B cell (primary cell): ENCODE data around the gene SRSF6. TPM values are rescaled to one million over a fixed set of nuclear protein-coding genes. Genes with fewer than 3 reads are reported as not detected.
A peak's percentile ranks its signal among the peaks of the same experiment; 100 is the strongest.

Experiments
- ATAC-seq: fragments of 200-7000 bp; cut with Tn5 transposase; one replicate; pipeline ENCODE4 v1.10.0; 2021; ENCODE audit warnings: low read depth, mild to moderate bottlenecking, moderate number of reproducible peaks, moderate library complexity
- CTCF ChIA-PET: fragments of 350-600 bp; sonication (Branson Sonifier 250); formaldehyde crosslinking; loops from one replicate; lab custom pipeline; 2021; ENCODE audit warnings: antibody characterized with exemption, inconsistent platforms; lab: Charles Lee
- POLR2A ChIA-PET: fragments of 350-600 bp; sonication (Branson Sonifier 250); formaldehyde crosslinking; loops from one replicate; lab custom pipeline; 2021; ENCODE audit warnings: antibody characterized with exemption; lab: Charles Lee
- DNase-seq: peaks from one replicate; pipeline ENCODE4 v3.0.0; 2013
- H2AFZ ChIP-seq: 2 replicates; pipeline ENCODE4 v1.6.1; 2012; ENCODE audit warnings: mild to moderate bottlenecking, low read depth, low read length; ENCODE audit not compliant: insufficient read depth, poor library complexity, severe bottlenecking
- H3K27ac ChIP-seq, 2 donors: 1 replicate in 1 of 2; 2 replicates in 1 of 2; pipeline ENCODE4 v1.5.1; 2012 to 2013; ENCODE audit warnings: low read length in 2 of 2, mild to moderate bottlenecking in 2 of 2, moderate library complexity in 1 of 2
- H3K27me3 ChIP-seq, 4 experiments: fragments of 200-600 bp in 1 of 4; sonication (generic) in 1 of 4; replicated peaks in 1 of 4; 1 replicate in 2 of 4; 2 replicates in 2 of 4; pipeline versions ENCODE4 v1.6.1 to v1.7.0; 2013 to 2016; ENCODE audit warnings: low read length in 3 of 4, mild to moderate bottlenecking in 2 of 4, mixed read lengths in 1 of 4, moderate library complexity in 1 of 4; ENCODE audit not compliant: insufficient read depth in 4 of 4, control insufficient read depth in 3 of 4; ENCODE audit errors: control extremely low read depth in 1 of 4
- H3K36me3 ChIP-seq, 2 experiments: replicated peaks in 1 of 2; 1 replicate in 1 of 2; 2 replicates in 1 of 2; pipeline versions ENCODE4 v1.6.1 to v1.7.1; 2013; ENCODE audit warnings: low read length in 1 of 2; ENCODE audit not compliant: insufficient read depth in 2 of 2, control insufficient read depth in 1 of 2; ENCODE audit errors: control extremely low read depth in 1 of 2, extremely low read depth in 1 of 2
- H3K4me1 ChIP-seq, 2 donors: fragments of 200-600 bp in 1 of 2; sonication (generic) in 1 of 2; 1 replicate in 1 of 2; 2 replicates in 1 of 2; pipeline versions ENCODE4 v1.5.1 to v1.6.1; 2013 to 2017; ENCODE audit warnings: low read length in 2 of 2; ENCODE audit not compliant: control insufficient read depth in 2 of 2, insufficient read depth in 2 of 2
- H3K4me2 ChIP-seq: replicated peaks from 2 replicates; pipeline ENCODE3; 2012; ENCODE audit warnings: mild to moderate bottlenecking, low read depth, low read length; ENCODE audit not compliant: poor library complexity, severe bottlenecking
- H3K4me3 ChIP-seq, 5 experiments: fragments of 200-600 bp in 1 of 5; sonication (generic) in 1 of 5; 1 replicate in 3 of 5; 2 replicates in 2 of 5; pipeline versions ENCODE4 v1.5.1 to v1.7.0; 2011 to 2016; ENCODE audit warnings: low read length in 4 of 5, mild to moderate bottlenecking in 4 of 5, low read depth in 2 of 5, control low read depth in 1 of 5, moderate library complexity in 1 of 5; ENCODE audit not compliant: insufficient read depth in 1 of 5; ENCODE audit errors: control extremely low read depth in 1 of 5, extremely low read depth in 1 of 5
- H3K79me2 ChIP-seq: fragments of 200-600 bp; sonication (generic); one replicate; pipeline ENCODE4 v1.6.0; 2016; ENCODE audit warnings: low read length; ENCODE audit not compliant: control insufficient read depth, insufficient read depth
- H3K9ac ChIP-seq: fragments of 200-600 bp; sonication (generic); 2 replicates; pipeline ENCODE4 v1.6.1; 2017; ENCODE audit warnings: mild to moderate bottlenecking, low read length, moderate library complexity
- H3K9me3 ChIP-seq, 3 donors: one replicate each; pipeline versions ENCODE4 v1.6.1 to v1.7.1; 2013; ENCODE audit warnings: low read length in 2 of 3; ENCODE audit not compliant: control insufficient read depth in 2 of 3, insufficient read depth in 1 of 3; ENCODE audit errors: control extremely low read depth in 1 of 3
- H4K20me1 ChIP-seq: 2 replicates; pipeline ENCODE4 v1.6.0; 2012; ENCODE audit warnings: mild to moderate bottlenecking, low read length; ENCODE audit not compliant: insufficient read depth, control insufficient read depth, poor library complexity, severe bottlenecking
- H3K27ac Mint-ChIP-seq: one replicate; pipeline ENCODE4 v1.8.0; 2021; ENCODE audit warnings: mixed read lengths
- H3K27me3 Mint-ChIP-seq: one replicate; pipeline ENCODE4 v1.8.0; 2021; ENCODE audit warnings: mixed read lengths
- H3K4me1 Mint-ChIP-seq: one replicate; pipeline ENCODE4 v1.8.0; 2021; ENCODE audit warnings: mixed read lengths
- H3K4me3 Mint-ChIP-seq: one replicate; pipeline ENCODE4 v1.8.0; 2021; ENCODE audit warnings: mixed read lengths
- H3K9me3 Mint-ChIP-seq: one replicate; pipeline ENCODE4 v1.8.0; 2022; ENCODE audit warnings: mixed read lengths; ENCODE audit not compliant: insufficient read depth
- EZH2 ChIP-seq: IDR thresholded peaks from 2 replicates; pipeline ENCODE4 v1.6.1; 2012; ENCODE audit warnings: borderline replicate concordance, low read depth, mild to moderate bottlenecking, moderate library complexity, low read length; ENCODE audit not compliant: insufficient read depth, poor library complexity, severe bottlenecking
- WGBS: methylation state at CpG from one replicate; pipeline ENCODE4 v1.1.5; 2013; ENCODE audit warnings: missing lambda C conversion rate; ENCODE audit not compliant: insufficient coverage; 5-methylcytosine and 5-hydroxymethylcytosine counted together
- intact Hi-C: fragments of 100-400 bp; cut with micrococcal nuclease; formaldehyde crosslinking; loops from one replicate; pipeline ENCODE4 v1.10.0; 2022
- polyA plus RNA-seq: library from polyadenylated mRNA; depleted of rRNA; stranded (reverse); fragments of >200 nt; gene quantifications from 2 replicates; pipeline ENCODE4 v1.2.3, GENCODE V29; 2012
- total RNA-seq, 2 donors: library from RNA; stranded (reverse); fragments of 120-200 nt in 1 of 2; gene quantifications; 1 replicate in 1 of 2; 2 replicates in 1 of 2; pipeline versions ENCODE4 v1.2.3 to v1.2.4, GENCODE V29; 2013 to 2022
- TF ChIP-seq, protein P1 (sequence below): fragments of 200-600 bp; IDR thresholded peaks from one replicate; pipeline ENCODE4 v1.8.0; 2022; ENCODE audit warnings: antibody characterized with exemption, mild to moderate bottlenecking

SRSF6 gene
- total and polyA plus RNA-seq, 2 donors (not counting 1 experiment from before 2014, with no cell fraction given) = 201 to 296 TPM

DNA sequence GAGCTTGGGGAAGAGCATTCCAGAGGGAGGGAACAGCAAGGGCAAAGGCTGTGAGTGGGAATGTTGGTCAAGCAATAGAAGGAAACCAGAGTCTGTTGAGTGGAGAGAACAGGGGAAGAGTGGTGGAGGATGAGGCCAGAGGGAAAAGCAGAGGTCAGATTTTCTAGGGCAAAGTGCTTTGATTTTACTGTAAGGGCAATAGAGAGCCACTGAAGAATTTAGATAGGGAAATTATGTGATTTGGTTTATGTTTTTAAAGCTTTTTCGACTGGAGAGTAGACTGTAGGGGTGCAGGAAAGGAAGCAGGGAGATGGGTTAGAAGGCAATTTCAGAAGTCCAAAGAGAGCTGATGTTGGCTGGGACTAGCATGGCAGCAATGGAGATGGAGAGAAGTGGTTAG, 54.2 kb downstream of the SRSF6 start:
- CTCF ChIA-PET = interaction anchor here (1.3 kb wide), 1 partner anchor 181 kb away, joined by 3 read pairs; no protein-coding TSS in a partner anchor
- no peak overlapping the region for H3K27ac Mint-ChIP-seq
- ATAC-seq = no peak

DNA sequence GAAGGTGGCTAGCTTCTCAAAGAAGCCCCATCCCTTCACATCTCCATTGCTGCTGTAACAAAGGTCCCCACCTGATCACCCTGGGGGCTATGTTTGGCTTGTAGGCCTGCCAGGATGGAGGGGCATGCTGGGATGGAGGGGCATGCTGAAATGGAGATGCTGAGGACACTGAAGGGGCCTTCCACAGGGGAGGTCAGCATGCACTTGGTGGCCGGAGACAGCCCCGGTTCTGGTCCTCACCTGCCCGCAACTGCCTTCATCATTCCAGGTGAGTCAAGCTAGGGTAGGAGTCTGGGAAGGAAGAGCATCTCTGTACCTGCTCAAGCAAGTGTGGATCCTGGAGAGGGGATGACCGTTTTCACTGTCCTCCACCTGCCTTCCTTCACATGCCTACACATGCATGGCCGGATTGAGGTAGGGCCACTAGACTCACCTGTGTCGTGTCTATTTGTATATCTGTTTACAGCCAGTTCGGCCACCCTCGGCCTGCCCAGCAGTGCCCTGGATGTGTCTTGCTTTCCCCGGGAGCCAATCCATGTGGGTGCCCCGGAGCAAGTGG, 55.8 kb downstream of the SRSF6 start:
- peaks cover 0 to 15% (median 6%) of the 10 kb centered on the region in 4 experiments for H3K27me3 ChIP-seq
- peak overlapping the region in 4 of 5 experiments; percentile 62 to 71 (median 64) for H3K4me3 ChIP-seq
- ATAC-seq (no peak), DNase-seq (peak; percentile 11)
- Mint-ChIP-seq H3K27ac (peak overlapping the region; percentile 94), H3K4me1 (peaks cover 26% of the 10 kb centered on the region), H3K27me3 (peaks cover 12% of the 10 kb centered on the region), H3K4me3 (peak overlapping the region; percentile 94), H3K9me3 (no peaks in the 10 kb centered on the region)
- intact Hi-C loops = no loop called here
- peak overlapping the region; percentile 81 for H3K4me2 ChIP-seq
- CTCF ChIA-PET = interaction anchor here (1.2 kb wide), 1 partner anchor 25 kb away, joined by 7 read pairs; no protein-coding TSS in a partner anchor
- H4K20me1 ChIP-seq = no peaks in the 10 kb centered on the region
- H3K36me3 ChIP-seq = no peaks in the 10 kb centered on the region
- H3K79me2 ChIP-seq = peaks cover 9% of the 10 kb centered on the region
- H3K9me3 ChIP-seq = peaks cover 0 to 22% (median 0%) of the 10 kb centered on the region in 3 donors
- H3K4me1 ChIP-seq = peaks cover 13 to 18% of the 10 kb centered on the region in 2 donors
- POLR2A ChIA-PET = interaction anchor here (1.0 to 1.2 kb wide), 3 partner anchors 56 to 169 kb away, joined by 3 to 7 read pairs (median 4); partner anchors contain the start of genes IFT52 and SRSF6
- TF ChIP-seq, protein P1, sequence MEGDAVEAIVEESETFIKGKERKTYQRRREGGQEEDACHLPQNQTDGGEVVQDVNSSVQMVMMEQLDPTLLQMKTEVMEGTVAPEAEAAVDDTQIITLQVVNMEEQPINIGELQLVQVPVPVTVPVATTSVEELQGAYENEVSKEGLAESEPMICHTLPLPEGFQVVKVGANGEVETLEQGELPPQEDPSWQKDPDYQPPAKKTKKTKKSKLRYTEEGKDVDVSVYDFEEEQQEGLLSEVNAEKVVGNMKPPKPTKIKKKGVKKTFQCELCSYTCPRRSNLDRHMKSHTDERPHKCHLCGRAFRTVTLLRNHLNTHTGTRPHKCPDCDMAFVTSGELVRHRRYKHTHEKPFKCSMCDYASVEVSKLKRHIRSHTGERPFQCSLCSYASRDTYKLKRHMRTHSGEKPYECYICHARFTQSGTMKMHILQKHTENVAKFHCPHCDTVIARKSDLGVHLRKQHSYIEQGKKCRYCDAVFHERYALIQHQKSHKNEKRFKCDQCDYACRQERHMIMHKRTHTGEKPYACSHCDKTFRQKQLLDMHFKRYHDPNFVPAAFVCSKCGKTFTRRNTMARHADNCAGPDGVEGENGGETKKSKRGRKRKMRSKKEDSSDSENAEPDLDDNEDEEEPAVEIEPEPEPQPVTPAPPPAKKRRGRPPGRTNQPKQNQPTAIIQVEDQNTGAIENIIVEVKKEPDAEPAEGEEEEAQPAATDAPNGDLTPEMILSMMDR = no peak
- no peak for TF ChIP-seq EZH2
- peak overlapping the region; percentile 6 to 38 for H3K27ac ChIP-seq
- peak overlapping the region; percentile 77 for H3K9ac ChIP-seq
- H2AFZ ChIP-seq = peak overlapping the region; percentile 84
- WGBS = 61% methylated on average over 9 of the region's 10 CpGs

More for the DNA sequence above, 54.2 kb downstream of the SRSF6 start:
- Histone ChIP-seq H3K27me3 (peaks cover 0 to 27% (median 12%) of the 10 kb centered on the region in 4 experiments), H3K9me3 (peaks cover 0 to 26% (median 0%) of the 10 kb centered on the region in 3 donors), H3K36me3 (no peaks in the 10 kb centered on the region), H2AFZ (no peak overlapping the region), H3K4me2 (no peak overlapping the region), H3K27ac (no peak overlapping the region), H3K4me3 (no peak overlapping the region), H3K9ac (no peak overlapping the region), H4K20me1 (no peaks in the 10 kb centered on the region), H3K4me1 (peaks cover 24 to 25% of the 10 kb centered on the region in 2 donors), H3K79me2 (peaks cover 6% of the 10 kb centered on the region)
- POLR2A ChIA-PET = interaction anchor here (0.6 kb wide), 1 partner anchor 143 kb away, joined by 12 read pairs; no protein-coding TSS in a partner anchor
- Mint-ChIP-seq H3K4me1 (peaks cover 29% of the 10 kb centered on the region), H3K9me3 (no peaks in the 10 kb centered on the region), H3K27me3 (peaks cover 15% of the 10 kb centered on the region), H3K4me3 (no peak overlapping the region)
- intact Hi-C loops = no loop called here
- no peak for DNase-seq
- TF ChIP-seq EZH2 = no peak
- TF ChIP-seq, protein P1 = no peak
- WGBS = 100% methylated on average over 1 of the region's 1 CpG
